HepG2 (cell line): ENCODE results near the gene MADD. TPM values are rescaled to one million over a fixed set of nuclear protein-coding genes. Genes with fewer than 3 reads are reported as not detected.
A peak's percentile ranks its signal among the peaks of the same experiment; 100 is the strongest.

Source experiments
- AKNA ChIP-seq: sonication (generic); formaldehyde crosslinking; IDR thresholded peaks from 2 replicates; pipeline ENCODE4 v1.4.0; 2020; ENCODE audit warnings: missing genetic modification reagents, borderline replicate concordance
- CSRNP2 ChIP-seq: sonication (generic); formaldehyde crosslinking; conservative IDR thresholded peaks from 2 replicates; pipeline ENCODE4 v1.8.0; 2022; ENCODE audit warnings: low read depth, missing genetic modification reagents
- DRAP1 ChIP-seq: IDR thresholded peaks from 2 replicates; pipeline ENCODE4 v1.6.1; 2016; ENCODE audit warnings: missing genetic modification reagents, missing compliant biosample characterization
- ELF4 ChIP-seq: sonication (generic); formaldehyde crosslinking; IDR thresholded peaks from 2 replicates; pipeline ENCODE4 v1.5.0; 2020; ENCODE audit warnings: missing genetic modification reagents, mild to moderate bottlenecking, moderate library complexity, borderline replicate concordance
- HNF4A ChIP-seq: sonication (generic); formaldehyde crosslinking; IDR thresholded peaks from 2 replicates; pipeline ENCODE4 v1.4.0; 2020; ENCODE audit warnings: missing genetic modification reagents
- ISX ChIP-seq: sonication (generic); formaldehyde crosslinking; conservative IDR thresholded peaks from 2 replicates; pipeline ENCODE4 v1.5.0; 2020; ENCODE audit warnings: missing genetic modification reagents
- MEIS1 ChIP-seq: sonication (generic); formaldehyde crosslinking; IDR thresholded peaks from 2 replicates; pipeline ENCODE4 v1.9.0; 2021; ENCODE audit warnings: mild to moderate bottlenecking, missing genetic modification reagents, moderate library complexity, borderline replicate concordance
- NPAS2 ChIP-seq: sonication (generic); formaldehyde crosslinking; IDR thresholded peaks from 2 replicates; pipeline ENCODE4 v1.8.0; 2022; ENCODE audit warnings: mild to moderate bottlenecking, missing genetic modification reagents, borderline replicate concordance
- SCMH1 ChIP-seq: sonication (generic); formaldehyde crosslinking; IDR thresholded peaks from 2 replicates; pipeline ENCODE4 v1.9.0; 2021; ENCODE audit warnings: missing genetic modification reagents, mild to moderate bottlenecking, borderline replicate concordance
- SP4 ChIP-seq: sonication (generic); formaldehyde crosslinking; IDR thresholded peaks from 2 replicates; pipeline ENCODE4 v1.8.1; 2023; ENCODE audit warnings: mild to moderate bottlenecking, missing genetic modification reagents
- ZBTB46 ChIP-seq: sonication (generic); formaldehyde crosslinking; IDR thresholded peaks from 2 replicates; pipeline ENCODE4 v1.4.0; 2020; ENCODE audit warnings: mild to moderate bottlenecking, missing genetic modification reagents, borderline replicate concordance
- ZFP91 ChIP-seq: sonication (generic); formaldehyde crosslinking; IDR thresholded peaks from 2 replicates; pipeline ENCODE4 v1.9.0; 2022; ENCODE audit warnings: missing genetic modification reagents, mild to moderate bottlenecking, borderline replicate concordance
- ZNF468 ChIP-seq: sonication (generic); formaldehyde crosslinking; IDR thresholded peaks from 2 replicates; pipeline ENCODE4 v1.8.0; 2022; ENCODE audit warnings: mild to moderate bottlenecking, moderate library complexity, missing genetic modification reagents
- ZNF674 ChIP-seq: sonication (generic); formaldehyde crosslinking; IDR thresholded peaks from 2 replicates; pipeline ENCODE4 v1.5.0; 2020; ENCODE audit warnings: low read depth, mild to moderate bottlenecking, missing genetic modification reagents
- polyA plus RNA-seq, 8 experiments: library from polyadenylated mRNA; depleted of rRNA in 3 of 8; stranded (reverse) in 7 of 8; unstranded in 1 of 8; fragments of >200 nt; fragmentation: Illumina TruSeq in 4 of 8; extraction: Trizol in 4 of 8; gene quantifications; 2 replicates each; pipeline versions ENCODE4 v1.2.1 to v1.2.3, GENCODE V29; 2011 to 2016; ENCODE audit warnings: low read depth in 4 of 8, missing spikeins in 1 of 8, mixed read lengths in 1 of 8; ENCODE audit not compliant: insufficient read depth in 1 of 8
- total RNA-seq, 5 experiments: library from RNA; depleted of rRNA; stranded (reverse); fragments of >200 nt; fragmentation: Illumina TruSeq; extraction: Trizol; gene quantifications; 2 replicates each; pipeline ENCODE4 v1.2.3, GENCODE V29; 2016; ENCODE audit warnings: low read depth in 1 of 5

MADD gene
- total and polyA plus RNA-seq, 2 of the 13 experiments (the other 11 are each of a cell fraction or from before 2014, with no cell fraction given) = 18.0 to 29.2 TPM

GRCh38 chr11:47253660-47254059 lies 16.3 kb upstream of the MADD start (continued):
- no peak for TF ChIP-seq AKNA (CRISPR knock-in tag)
- TF ChIP-seq ZBTB46 (CRISPR knock-in tag) = no peak
- TF ChIP-seq ISX = no peak
- no peak for TF ChIP-seq SCMH1
- TF ChIP-seq ZNF674 (CRISPR knock-in tag) = no peak
- TF ChIP-seq DRAP1 (CRISPR knock-in tag) = 0 out of 2 replicates have a peak, but pooled peaks have one; percentile 32
- no peak for TF ChIP-seq ZFP91 (CRISPR knock-in tag)
- no peak for TF ChIP-seq ELF4 (CRISPR knock-in tag)
- TF ChIP-seq ZNF468 (CRISPR knock-in tag) = no peak
- TF ChIP-seq NPAS2 (CRISPR knock-in tag) = no peak
- TF ChIP-seq MEIS1 = no peak
- peak; percentile 94 for TF ChIP-seq HNF4A
- TF ChIP-seq SP4 (CRISPR knock-in tag) = 0 out of 2 replicates have a peak, but pooled peaks have one; percentile 14
- no peak for TF ChIP-seq CSRNP2 (CRISPR knock-in tag)
